HuH-7.5 (cell line): ENCODE measurements around the gene NVL.

ENCODE experiments used
- DNase-seq: peaks from one replicate; pipeline ENCODE4 v3.0.0; 2011; ENCODE audit warnings: low spot score

NVL gene

DNA sequence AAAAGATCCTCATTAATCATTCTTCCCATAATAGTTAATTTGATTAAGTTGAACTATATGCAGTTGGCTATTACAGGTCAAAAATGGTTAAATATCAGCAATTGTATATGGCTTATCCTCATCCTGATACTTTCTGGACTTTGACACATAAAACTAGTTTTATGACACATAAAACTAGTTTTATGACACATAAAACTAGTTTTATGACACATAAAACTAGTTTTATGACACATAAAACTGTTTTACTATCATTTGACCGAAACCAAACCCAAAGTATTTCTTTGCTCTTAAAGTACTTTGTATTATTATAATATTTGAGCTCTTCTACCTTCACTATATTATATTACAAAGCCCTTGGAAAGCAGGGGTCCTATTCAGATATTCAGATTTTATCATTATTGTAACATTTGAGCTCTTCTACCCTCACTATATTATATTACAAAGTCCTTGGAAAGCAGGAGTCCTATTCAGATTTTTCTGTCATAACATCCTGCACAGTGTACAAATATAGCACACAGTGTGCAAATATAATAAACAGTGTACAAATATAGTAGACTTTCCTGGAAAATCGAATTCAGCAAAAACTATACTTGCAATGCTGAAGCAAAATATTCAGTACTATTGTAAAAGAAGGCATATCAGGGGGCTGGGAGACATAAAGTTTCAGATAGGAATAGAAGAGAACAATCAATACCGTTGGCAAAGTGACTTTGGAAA, 53.0 kb downstream of the NVL start:
- DNase-seq, result no peak

DNA sequence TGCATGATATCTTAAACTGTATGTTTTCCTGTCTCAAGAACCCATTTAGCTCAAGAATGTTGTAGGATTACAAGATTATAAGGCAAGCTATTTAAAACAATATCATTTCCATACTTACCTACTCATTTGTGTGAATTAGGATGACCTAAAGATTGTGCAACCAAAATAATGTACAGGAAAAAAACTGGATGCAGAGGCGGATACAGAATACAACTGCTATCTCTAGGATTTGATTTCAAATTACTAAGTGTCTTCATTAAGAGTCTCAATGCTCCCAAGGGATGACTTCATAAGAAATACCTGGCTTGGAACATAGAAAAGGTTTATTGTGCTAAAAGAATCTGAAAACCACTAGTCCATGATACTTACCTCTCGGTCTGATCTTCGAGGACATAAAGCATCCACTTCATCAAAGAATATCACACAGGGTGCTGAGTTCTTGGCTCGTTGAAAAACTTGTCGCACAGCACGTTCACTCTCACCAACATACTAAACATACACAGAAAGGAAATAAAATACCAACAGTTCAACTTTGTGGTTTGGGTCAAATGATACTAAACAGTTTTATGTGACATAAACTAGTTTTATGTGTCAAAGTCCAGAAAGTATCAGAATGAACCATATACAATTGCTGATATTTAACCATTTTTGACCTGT, 54.9 kb downstream of the NVL start:
- DNase-seq, result no peak

DNA sequence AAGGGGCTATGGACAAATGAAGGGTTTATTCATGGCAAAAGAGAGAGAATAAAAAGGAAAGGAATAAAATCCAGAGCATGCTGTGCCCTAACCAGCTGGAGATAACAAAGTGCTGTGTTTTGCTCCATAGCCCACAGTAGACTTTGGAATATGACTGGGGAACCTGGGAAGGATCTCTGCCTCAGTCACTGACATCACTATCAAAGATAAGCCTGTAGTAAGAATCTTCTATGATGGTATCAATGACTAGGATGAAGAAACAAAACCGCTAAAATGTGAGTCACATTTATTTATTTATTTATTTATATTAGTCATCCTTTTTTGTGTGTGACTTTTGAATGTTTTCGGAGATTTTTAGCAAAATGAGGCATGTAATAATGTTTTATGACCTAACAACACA, 56.3 kb downstream of the NVL start:
- no peak for DNase-seq

DNA sequence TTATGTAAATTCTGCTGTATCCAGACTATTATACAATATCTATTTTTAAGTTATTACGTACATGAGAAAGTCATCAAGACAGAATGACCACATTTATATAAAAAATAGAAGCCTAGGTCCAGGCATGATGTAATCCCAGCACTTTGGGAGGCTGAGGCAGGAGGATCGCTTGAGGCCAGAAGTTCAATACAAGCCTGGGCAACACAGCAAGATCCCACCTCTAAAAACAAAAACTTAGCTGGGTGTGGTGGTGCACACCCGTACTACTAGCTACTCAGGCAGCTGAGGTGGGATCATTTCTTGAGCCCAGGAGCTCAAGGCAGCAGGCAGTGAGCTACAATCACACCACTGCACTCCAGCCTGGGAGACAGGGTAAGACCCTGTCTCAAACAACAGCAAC, 58.9 kb downstream of the NVL start:
- no peak for DNase-seq

DNA sequence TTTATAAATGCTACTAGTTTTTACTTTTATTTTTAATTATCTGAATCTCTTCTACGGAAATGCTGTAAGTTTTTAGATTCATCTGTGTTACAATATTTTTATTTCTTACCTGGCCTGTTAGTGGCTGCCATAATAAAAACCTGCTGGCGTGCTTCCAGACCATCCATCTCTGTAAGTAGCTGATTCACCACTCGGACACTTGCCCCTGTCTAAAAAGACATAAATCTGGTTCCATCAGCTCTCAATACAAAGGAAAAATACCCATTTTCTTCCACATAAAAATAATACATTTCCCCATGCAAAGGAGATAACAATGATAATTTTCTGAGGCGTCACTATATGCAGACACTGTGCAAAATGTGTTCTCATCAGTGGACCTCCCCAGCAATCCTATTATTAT, 62.0 kb downstream of the NVL start:
- no peak for DNase-seq

DNA sequence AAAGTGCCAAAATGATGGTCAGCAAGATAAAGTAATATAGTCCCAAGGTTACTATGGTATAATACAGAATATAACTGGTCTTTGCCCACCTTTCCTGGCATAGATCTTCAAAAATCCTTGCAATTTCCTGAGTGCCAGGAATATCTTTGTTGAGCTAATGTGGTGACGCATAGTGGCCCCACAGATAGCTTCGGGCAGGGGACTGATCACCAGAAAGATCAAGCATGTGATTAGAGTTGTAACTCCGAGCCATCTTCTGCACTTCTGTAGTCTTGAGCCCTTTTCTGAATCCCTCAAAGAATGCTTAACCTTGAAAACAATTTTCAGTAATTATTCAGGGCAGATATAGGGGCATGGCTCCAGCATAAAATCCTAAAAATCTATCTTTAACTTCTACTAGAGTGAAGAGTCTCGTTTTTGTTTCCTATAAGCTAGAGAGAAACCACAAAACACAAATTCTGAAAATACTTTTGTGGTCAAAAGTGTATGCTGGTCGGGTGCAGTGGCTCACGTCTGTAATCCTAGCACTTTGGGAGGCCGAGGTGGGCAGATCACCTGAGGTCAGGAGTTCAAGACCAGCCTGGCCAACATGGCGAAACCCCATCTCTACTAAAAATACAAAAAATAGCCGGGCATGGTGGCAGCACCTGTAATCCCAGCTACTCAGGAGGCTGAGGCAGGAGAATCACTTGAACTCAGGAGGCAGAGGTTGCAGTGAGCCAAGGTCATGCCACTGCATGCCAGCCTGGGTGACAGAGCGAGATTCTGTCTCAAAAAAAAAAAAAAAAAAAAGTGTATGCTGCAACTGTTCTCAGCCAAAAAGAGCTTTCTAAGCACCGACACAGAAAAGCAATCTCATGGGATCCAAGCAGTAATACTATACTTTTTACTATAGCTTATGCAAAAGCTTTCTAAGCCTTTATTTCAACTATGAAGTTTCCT, 62.8 kb downstream of the NVL start:
- DNase-seq, result no peak

DNA sequence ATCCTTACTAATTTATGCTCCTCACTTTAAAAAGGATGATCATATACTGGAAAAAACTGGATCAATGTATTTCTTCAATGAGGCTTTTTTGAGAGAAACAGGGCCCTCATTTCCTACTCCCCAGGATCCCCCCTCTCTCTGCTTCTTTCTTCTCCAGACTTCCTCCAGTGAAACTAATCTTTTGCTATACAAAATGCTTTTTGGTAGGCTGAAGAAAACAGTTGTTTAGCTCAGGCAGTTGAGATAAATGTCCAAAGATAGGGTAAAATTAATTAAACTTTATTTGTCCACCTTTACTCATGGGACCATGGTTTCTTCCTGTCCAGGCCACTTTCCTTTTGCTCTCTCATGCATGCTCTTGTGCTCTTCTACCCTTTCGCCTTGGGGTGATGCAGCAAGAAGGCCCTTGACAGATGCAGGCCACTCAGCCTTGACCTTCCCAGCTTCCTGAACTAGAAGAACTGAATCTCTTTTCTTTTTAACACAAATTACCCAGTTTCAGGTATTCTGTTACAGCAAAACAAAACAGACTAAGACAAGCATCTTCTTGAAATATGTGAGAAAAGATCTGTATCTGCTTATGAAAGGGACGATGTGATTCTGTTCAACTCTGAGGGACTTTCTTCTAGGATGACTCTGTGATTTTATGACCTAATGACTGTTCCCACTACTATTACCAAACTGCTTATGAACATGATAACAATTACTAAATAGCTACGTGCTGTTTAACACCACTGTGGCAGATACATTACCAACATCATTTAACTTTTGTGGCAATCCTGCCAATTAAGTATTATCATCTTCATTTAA, 63.7 kb downstream of the NVL start:
- no peak for DNase-seq

DNA sequence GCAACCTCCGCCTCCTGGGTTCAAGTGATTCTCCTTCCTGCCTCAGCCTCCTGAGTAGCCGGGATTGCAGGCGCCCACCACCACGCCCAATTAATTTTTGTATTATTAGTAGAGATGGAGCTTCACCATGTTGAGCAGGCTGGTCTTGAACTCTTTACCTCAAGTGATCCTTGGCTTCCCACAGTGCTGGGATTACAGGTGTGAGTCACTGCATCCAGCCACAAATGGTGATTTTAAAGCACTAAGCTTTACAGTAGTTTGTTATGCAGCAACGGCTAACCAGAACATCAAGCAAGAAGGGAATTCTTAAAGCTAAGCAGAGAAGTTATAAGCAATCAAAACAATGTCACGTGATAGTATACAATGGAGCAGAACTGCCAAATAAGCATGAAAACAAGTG, 65.7 kb downstream of the NVL start:
- DNase-seq, result no peak

DNA sequence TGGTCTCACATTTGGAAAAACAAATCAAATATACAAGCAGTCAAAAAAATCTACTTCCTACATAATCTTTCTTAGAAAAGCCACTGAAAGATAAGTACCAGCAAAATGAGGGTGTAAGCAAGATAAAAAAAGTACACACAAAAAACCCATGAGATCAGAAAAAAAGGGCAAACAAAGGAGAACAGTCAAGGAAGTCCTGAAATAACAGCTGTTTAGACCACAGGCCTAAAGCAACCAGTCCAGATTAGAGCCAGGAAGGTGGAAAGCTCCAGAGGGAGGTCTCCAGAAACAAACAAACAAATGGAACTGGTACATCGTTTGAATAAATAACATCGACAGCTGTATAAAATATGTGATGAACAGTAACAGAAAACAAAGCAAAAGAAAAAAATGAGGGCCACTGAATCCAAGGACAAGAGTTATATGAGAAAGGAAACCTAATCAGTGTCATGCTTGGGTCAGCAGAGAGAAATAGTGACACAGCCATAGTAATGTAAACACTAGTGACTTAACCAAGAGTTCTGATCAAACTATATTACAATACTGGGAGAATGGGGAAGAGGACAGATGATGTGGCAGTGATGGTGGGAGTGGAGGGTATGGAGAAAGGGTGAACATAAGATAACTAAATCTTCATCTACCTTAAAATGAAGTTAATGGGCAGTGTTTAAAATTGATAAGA, 67.5 kb downstream of the NVL start:
- DNase-seq, result no peak

DNA sequence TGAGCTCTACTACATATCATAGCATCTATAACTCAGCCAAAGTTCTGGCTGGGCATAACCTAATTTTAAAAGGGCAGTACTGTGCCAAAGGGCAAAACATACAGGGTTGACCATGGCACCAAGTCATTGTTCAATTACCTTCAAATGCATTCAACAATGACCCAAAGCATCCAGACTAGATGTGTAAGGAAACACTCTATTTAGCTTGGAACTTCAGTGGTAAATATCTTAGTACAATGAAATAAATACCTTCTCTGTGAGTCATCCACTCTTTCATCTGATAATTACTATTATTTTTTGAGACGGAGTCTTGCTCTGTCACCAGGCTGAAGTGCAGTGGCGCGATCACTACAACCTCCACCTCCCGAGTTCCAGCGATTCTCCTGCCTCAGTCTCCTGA, 70.0 kb downstream of the NVL start:
- no peak for DNase-seq

DNA sequence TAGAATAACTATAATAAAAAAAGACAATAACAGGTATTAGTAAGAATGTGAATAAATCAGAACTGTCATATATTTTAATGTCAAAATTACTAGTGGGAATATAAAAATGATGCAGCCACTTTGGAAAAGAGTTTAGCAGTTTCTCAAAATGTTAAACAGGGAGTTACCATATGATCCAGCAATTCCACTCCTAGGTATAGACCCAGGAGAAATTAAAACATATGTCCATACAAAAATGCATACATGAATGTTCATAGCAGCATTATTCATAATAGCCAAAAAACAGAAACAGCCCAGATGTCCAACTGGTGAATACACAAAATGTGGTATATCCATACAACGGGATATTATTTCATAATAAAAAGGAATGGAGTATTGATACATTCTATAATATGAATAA, 71.6 kb downstream of the NVL start:
- DNase-seq, result no peak

DNA sequence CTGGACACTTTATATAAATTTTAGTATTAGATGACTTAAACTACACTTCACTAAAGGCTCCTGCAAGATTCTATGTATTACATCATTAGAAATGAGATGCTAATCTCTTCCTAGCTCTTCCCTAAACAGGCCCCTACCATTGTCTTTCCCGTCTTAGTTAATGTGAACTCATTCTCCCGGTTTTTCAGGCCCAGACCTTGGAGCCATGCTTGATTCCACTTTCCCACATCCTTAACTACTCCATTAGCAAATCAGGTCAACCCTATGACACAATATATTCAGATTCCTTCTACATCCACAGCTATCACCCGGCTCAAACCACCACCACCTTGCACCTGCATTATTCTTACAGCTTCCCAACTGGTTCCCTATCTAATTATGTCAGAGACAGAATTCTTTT, 73.3 kb downstream of the NVL start:
- no peak for DNase-seq

DNA sequence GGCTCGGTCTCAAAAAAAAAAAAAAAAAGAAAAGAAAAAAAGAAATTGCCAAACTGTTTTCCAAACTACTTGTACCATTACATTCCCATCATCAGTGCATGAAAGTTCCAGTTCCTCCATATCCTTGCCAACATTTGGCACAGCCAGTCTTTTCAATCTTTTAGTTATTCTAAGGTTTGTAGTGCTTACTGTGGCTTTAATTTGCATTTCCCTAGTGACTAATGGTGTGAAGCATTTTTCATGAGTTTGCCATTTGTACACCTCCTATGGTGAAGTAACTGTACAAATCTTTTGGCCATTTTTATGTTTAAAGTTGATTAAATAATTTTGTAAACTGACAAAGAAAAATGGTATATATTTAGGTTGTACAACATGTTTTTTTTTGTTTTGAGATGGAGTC, 76.3 kb downstream of the NVL start:
- DNase-seq, result no peak

DNA sequence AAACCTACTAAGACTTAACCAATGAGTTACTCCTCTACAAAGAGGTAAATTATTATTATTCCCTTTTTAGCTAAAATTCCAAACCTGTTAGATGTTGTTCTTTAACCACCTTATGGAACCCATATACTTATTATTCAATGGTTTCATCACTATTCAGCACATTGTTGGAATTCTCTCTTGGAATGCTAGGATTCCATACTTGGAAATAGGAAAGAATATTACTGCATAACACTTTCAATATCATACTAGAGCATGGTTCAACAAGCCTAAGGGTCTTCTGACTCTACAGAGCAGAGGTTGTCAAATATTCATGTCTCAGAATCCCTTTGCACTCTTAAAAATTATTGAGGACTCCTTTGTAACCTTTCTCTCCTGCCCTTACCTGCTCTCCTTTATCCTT, 77.5 kb downstream of the NVL start:
- DNase-seq, result no peak

DNA sequence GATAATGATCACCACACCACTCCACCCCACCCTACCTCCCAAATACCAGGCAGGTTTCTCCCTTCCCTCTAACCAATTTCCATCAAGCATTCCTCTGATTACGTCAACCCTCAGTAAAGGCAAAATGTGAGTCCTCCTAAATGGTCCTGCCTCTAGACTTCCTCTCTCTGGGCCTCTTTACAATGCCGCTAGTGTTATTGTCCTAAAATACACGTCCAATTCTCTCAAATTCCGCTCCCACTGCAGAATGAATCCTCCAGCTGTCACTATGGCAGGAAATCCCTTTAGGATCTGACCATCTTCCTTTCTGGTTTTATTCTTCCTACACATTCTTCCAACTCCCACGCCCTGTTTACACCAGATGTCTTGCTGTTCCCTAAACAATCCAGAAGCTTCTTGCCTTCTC, 78.2 kb downstream of the NVL start:
- no peak for DNase-seq

DNA sequence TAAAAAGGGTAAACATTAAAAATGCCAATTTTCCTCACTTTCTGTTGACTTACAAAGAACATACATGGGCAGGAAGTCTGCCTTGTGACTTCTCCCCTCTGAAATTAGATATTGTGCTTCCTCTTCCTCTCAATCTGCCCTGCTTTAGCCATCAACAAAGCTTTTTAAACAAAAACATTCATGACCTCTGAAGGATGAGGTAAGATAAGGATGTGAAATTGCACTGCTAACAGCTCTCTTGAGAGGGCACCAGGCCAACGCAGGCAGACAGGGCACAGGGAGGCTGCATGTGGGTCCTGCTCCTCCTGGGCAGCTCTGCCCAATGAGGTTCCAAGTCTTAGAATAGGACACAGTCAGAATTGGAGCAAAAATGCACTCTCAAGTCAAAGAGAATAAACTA, 84.8 kb downstream of the NVL start:
- no peak for DNase-seq

DNA sequence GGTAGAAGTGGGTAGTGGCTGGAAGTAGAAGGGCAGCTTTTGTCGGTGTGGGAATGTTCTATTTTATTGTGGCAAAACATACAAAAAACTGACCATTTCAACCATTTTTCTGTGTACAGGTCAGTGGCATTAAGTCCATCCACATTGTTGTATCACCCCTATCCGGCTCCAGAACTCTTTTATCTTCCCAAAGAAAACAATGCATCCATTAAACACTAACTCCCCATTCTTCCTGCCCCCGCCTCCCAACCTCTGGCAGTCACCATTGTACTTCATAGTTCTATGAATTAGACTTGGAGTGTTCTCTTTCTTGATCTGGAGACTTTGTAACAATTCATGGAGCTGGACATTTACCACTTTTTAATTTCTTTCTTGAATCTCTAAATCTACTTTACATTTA, 91.2 kb downstream of the NVL start:
- DNase-seq, result no peak

DNA sequence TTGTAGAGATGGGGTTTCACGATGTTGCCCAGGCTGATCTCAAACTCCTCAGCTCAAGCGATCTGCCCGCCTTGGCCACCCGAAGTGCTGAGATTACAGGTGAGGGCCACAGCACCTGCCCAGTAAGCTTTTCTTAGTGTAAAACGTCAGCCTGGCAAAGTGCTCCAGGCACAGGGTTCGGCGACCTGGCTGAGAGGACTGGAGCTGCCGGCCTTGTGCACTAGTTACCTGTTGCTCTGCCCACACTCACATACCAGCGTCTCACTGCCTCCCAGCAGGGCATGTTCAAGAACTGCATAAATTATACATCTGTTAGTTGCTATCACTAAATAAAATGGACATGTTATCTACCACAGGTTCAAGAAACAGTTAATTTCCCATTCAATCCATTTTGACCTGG, 91.8 kb downstream of the NVL start:
- DNase-seq, result no peak

DNA sequence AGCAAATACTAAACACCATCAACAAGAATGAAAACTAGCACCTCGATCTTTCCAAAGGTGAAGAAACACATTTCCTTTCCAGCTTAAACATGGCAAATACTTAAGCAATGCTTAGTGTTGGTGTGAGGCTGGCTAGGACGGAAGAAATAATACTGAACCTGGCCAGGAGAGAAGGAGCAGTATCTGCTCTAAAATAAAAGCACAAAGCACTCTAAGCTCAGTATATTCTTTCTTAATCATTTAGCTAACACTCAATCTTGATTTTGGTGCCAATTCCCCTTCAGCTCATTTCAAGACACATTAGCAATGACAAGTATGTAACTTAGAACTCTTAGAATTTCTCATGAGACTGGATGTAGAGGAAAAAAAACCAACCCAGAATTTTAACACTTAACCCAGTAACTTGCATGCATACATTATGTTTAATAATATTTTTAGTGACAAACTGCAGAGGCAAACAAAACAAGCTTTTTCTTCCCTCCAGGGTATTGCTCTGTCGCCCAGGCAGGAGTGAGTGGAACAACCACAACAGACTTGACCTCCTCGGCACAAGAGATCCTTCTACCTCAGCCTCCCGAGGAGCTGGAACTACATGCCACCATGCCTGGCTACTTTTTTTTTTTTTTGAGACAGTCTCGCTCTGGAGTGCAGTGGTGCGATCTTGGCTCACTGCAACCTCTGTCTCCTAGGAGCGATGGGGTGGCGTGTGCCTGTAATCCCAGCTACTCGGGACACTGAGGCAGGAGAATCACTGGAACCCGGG, 92.7 kb downstream of the NVL start:
- no peak for DNase-seq

DNA sequence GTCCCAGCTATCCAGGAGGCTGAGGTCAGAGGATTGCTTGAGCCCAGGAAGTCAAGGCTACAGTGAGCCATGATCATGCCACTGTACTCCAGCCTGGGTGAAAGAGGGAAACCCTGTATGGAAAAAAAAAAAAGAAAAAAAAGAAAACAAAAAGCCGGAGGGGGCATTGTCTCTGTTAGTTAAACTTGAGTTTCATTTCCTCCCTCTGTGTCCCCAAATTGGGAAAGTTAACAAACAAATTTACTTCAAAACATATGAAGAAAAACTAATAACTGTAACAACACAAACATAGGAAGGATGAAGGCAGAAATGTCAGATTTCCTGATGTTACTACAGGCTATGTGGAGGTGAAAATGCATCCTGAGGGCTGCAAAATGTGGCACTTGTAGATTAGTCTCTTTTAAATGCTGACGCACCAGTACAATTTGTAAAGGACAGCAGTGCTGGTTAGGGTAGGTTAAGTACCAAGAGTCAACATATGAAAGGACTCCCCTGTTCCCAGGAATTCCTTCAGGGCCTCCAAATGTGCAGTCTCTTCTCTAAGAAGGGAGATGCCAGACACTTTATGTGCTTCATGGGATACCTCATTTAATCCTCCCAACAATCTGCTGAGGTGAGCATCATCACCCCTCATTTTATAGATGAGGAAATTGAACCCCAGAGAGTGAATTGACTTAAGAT, 94.0 kb downstream of the NVL start:
- no peak for DNase-seq
